ENCODE measurements around the gene MROH2A. TPM values are rescaled to one million over a fixed set of nuclear protein-coding genes. Genes with fewer than 3 reads are reported as not detected.

MROH2A gene
- total and polyA plus RNA-seq, 9 of the 15 experiments (the other 6 are each of a cell fraction or from before 2014, with no cell fraction given): 0.03 TPM; not detected in 8

DNA sequence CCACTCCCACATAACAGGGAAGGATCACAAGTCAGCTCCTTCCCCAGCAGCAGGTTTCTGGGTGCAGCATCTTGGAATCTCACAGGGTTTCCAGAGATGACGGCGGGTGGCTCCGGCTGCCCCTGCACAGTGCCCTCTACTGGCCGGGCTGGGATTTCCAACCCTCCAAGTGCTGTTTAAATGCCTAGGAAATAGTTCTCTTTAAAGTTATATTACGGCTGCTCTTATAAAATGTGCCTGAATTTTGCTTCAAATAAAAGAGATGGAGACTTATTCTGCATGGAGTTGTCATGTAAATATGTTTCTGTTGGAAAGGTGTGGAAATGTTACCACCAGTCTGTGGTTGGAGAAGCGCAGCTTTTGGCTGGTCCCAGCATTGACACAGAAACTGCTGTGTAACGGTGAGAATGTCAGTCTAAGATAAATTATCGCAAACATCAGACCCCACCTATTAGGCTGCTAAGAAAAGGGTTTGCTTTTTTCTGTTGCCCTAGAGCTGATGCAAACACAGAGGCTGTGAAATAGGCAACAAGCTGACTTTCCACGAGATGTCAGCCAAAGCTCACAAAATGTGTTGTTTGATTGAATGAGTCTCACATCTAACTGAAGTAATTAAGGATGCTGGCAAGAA is 79.5 kb downstream of the MROH2A start (continued):
- TF ChIP-seq IRF2 (CRISPR knock-in tag; IDR thresholded peaks at IDR 0.05) (no peak), JUN (IDR thresholded peaks at IDR 0.05; ENCODE audit: borderline replicate concordance, low read depth, low read length) (no peak), JUN (CRISPR knock-in tag; IDR thresholded peaks at IDR 0.05; ENCODE audit: borderline replicate concordance) (no peak), COPS2 (conservative IDR thresholded peaks at IDR 0.05) (no peak), ZNF76 (CRISPR knock-in tag; IDR thresholded peaks at IDR 0.05; ENCODE audit: borderline replicate concordance) (no peak), HDAC3 (IDR thresholded peaks at IDR 0.05; ENCODE audit: borderline replicate concordance, partially characterized antibody) (peak; percentile 56), CTBP1 (IDR thresholded peaks at IDR 0.05; ENCODE audit: borderline replicate concordance) (peak; percentile 84; the same call in 1 of the 2 replicates), RBM15 (IDR thresholded peaks at IDR 0.05; ENCODE audit: insufficient read depth, low read length) (no peak), PRPF4 (IDR thresholded peaks at IDR 0.05; ENCODE audit: insufficient read depth, low read depth, low read length, poor library complexity, severe bottlenecking) (no peak), ATF7 (IDR thresholded peaks at IDR 0.05) (peak; percentile 56; the same call in 1 of the 2 replicates), NFE2 (IDR thresholded peaks at IDR 0.05; ENCODE audit: low read depth) (peak; percentile 94), CXXC5 (CRISPR knock-in tag; IDR thresholded peaks at IDR 0.05) (no peak), SMARCC2 (IDR thresholded peaks at IDR 0.05; ENCODE audit: low read depth) (0 out of 2 replicates have a peak, but pooled peaks have one; percentile 67), MEIS2 (IDR thresholded peaks at IDR 0.05; ENCODE audit: partially characterized antibody) (peak; percentile 97), XRCC5 (IDR thresholded peaks at IDR 0.05; ENCODE audit: low read depth, low read length) (no peak), KLF10 (CRISPR knock-in tag; IDR thresholded peaks at IDR 0.05) (no peak), ERF (CRISPR knock-in tag; IDR thresholded peaks at IDR 0.05) (no peak), ASH1L (IDR thresholded peaks at IDR 0.05; ENCODE audit: borderline replicate concordance, low read depth, partially characterized antibody) (no peak), ZZZ3 (IDR thresholded peaks at IDR 0.05) (no peak), NFRKB (IDR thresholded peaks at IDR 0.05; ENCODE audit: low read depth) (no peak), TAF15 (IDR thresholded peaks at IDR 0.05; ENCODE audit: low read depth, low read length) (no peak)
- TF ChIP-seq, protein P1, sequence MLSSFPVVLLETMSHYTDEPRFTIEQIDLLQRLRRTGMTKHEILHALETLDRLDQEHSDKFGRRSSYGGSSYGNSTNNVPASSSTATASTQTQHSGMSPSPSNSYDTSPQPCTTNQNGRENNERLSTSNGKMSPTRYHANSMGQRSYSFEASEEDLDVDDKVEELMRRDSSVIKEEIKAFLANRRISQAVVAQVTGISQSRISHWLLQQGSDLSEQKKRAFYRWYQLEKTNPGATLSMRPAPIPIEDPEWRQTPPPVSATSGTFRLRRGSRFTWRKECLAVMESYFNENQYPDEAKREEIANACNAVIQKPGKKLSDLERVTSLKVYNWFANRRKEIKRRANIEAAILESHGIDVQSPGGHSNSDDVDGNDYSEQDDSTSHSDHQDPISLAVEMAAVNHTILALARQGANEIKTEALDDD (IDR thresholded peaks at IDR 0.05): no peak
- TF ChIP-seq, protein P2, sequence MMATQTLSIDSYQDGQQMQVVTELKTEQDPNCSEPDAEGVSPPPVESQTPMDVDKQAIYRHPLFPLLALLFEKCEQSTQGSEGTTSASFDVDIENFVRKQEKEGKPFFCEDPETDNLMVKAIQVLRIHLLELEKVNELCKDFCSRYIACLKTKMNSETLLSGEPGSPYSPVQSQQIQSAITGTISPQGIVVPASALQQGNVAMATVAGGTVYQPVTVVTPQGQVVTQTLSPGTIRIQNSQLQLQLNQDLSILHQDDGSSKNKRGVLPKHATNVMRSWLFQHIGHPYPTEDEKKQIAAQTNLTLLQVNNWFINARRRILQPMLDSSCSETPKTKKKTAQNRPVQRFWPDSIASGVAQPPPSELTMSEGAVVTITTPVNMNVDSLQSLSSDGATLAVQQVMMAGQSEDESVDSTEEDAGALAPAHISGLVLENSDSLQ (IDR thresholded peaks at IDR 0.05): peak; percentile 94
- TF ChIP-seq, protein P3, sequence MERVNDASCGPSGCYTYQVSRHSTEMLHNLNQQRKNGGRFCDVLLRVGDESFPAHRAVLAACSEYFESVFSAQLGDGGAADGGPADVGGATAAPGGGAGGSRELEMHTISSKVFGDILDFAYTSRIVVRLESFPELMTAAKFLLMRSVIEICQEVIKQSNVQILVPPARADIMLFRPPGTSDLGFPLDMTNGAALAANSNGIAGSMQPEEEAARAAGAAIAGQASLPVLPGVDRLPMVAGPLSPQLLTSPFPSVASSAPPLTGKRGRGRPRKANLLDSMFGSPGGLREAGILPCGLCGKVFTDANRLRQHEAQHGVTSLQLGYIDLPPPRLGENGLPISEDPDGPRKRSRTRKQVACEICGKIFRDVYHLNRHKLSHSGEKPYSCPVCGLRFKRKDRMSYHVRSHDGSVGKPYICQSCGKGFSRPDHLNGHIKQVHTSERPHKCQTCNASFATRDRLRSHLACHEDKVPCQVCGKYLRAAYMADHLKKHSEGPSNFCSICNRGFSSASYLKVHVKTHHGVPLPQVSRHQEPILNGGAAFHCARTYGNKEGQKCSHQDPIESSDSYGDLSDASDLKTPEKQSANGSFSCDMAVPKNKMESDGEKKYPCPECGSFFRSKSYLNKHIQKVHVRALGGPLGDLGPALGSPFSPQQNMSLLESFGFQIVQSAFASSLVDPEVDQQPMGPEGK (CRISPR knock-in tag; IDR thresholded peaks at IDR 0.05; ENCODE audit: borderline replicate concordance): no peak
- TF ChIP-seq, protein P4, sequence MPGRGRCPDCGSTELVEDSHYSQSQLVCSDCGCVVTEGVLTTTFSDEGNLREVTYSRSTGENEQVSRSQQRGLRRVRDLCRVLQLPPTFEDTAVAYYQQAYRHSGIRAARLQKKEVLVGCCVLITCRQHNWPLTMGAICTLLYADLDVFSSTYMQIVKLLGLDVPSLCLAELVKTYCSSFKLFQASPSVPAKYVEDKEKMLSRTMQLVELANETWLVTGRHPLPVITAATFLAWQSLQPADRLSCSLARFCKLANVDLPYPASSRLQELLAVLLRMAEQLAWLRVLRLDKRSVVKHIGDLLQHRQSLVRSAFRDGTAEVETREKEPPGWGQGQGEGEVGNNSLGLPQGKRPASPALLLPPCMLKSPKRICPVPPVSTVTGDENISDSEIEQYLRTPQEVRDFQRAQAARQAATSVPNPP (IDR thresholded peaks at IDR 0.05; ENCODE audit: borderline replicate concordance, insufficient read depth, insufficient read length): no peak
